Fibroblast of the aortic adventitia (primary cell): ENCODE measurements around the gene GNG4. TPM values are rescaled to one million over a fixed set of nuclear protein-coding genes. Genes with fewer than 3 reads are reported as not detected.

Source experiments
- DNase-seq: peaks from one replicate; pipeline ENCODE4 v3.0.0-alpha.2; 2010; ENCODE audit warnings: low read depth
- H3K4me3 ChIP-seq: 2 replicates; pipeline ENCODE4 v1.5.1; 2011; ENCODE audit warnings: low read depth, mild to moderate bottlenecking, control low read depth, low read length, moderate library complexity
- CTCF ChIP-seq: IDR thresholded peaks from 2 replicates; pipeline ENCODE4 v1.5.1; 2011; ENCODE audit warnings: mild to moderate bottlenecking, low read length, control low read depth, inconsistent platforms; ENCODE audit not compliant: insufficient read depth
- total RNA-seq: library from RNA; depleted of rRNA; stranded (reverse); fragments of >200 nt; gene quantifications from 2 replicates; pipeline ENCODE4 v1.2.3, GENCODE V29; 2012; ENCODE audit warnings: low replicate concordance

GNG4 gene
- total RNA-seq, 1 donor = not detected

- TF ChIP-seq CTCF = no peak
- H3K4me3 ChIP-seq = no peak overlapping the region
- DNase-seq = no peak
Measured at GRCh38 chr1:235669277-235669676, 19.7 kb upstream of the GNG4 start.

GRCh38 chr1:235663628-235664027 is 14.0 kb upstream of the GNG4 start:
- H3K4me3 ChIP-seq = no peak overlapping the region
- TF ChIP-seq CTCF = no peak
- DNase-seq = no peak

- no peak for DNase-seq
- TF ChIP-seq CTCF = no peak
- H3K4me3 ChIP-seq = no peak overlapping the region
Measured at GRCh38 chr1:235661568-235661967, 12.0 kb upstream of the GNG4 start.

- no peak for TF ChIP-seq CTCF
- H3K4me3 ChIP-seq = no peak overlapping the region
Measured at GRCh38 chr1:235659186-235659771, 9.7 kb upstream of the GNG4 start.

GRCh38 chr1:235657747-235658526 is 8.4 kb upstream of the GNG4 start:
- no peak for TF ChIP-seq CTCF
- H3K4me3 ChIP-seq = no peak overlapping the region
- DNase-seq = no peak

More at GRCh38 chr1:235659186-235659771, 9.7 kb upstream of the GNG4 start:
- no peak for DNase-seq

- TF ChIP-seq CTCF = no peak
- H3K4me3 ChIP-seq = no peak overlapping the region
- no peak for DNase-seq
Measured at GRCh38 chr1:235657269-235657668, 7.7 kb upstream of the GNG4 start.
